Activated T-cell treated with anti-CD3 and anti-CD28 coated beads, Interleukin-2, amount 50 U/mL, for 4 hours (primary cell): ENCODE measurements around the gene SNRNP40. TPM values are rescaled to one million over a fixed set of nuclear protein-coding genes. Genes with fewer than 3 reads are reported as not detected.
A peak's percentile ranks its signal among the peaks of the same experiment; 100 is the strongest.

Experiments
- ATAC-seq, 2 donors: fragments of 200-7000 bp; cut with Tn5 transposase; one replicate each; pipeline ENCODE4 v1.10.0; 2021
- DNase-seq: peaks from one replicate; pipeline ENCODE4 v3.0.0-alpha.2; 2020
- H3K27me3 Mint-ChIP-seq: one replicate; pipeline ENCODE4 v1.8.0; 2021; ENCODE audit warnings: low read depth, mixed read lengths
- H3K36me3 Mint-ChIP-seq: one replicate; pipeline ENCODE4 v1.8.0; 2022; ENCODE audit warnings: mixed read lengths; ENCODE audit not compliant: insufficient read depth
- H3K4me1 Mint-ChIP-seq: one replicate; pipeline ENCODE4 v1.8.0; 2021; ENCODE audit warnings: low read depth, mixed read lengths
- H3K4me3 Mint-ChIP-seq: one replicate; pipeline ENCODE4 v1.8.0; 2021; ENCODE audit warnings: mild to moderate bottlenecking, moderate library complexity, mixed read lengths
- H3K9me3 Mint-ChIP-seq: one replicate; pipeline ENCODE4 v1.8.0; 2021; ENCODE audit warnings: mixed read lengths
- total RNA-seq, 3 donors: library from RNA; stranded (reverse); gene quantifications; one replicate each; pipeline ENCODE4 v1.2.1, GENCODE V29; 2021

SNRNP40 gene
- total RNA-seq, 3 donors from 2014 or later = 133 to 150 (median 137) TPM

GRCh38 chr1:31261916-31262315 lies 34.7 kb downstream of the SNRNP40 start:
- Mint-ChIP-seq H3K9me3 (no peaks in the 10 kb centered on the region), H3K4me1 (no peaks in the 10 kb centered on the region), H3K27me3 (no peaks in the 10 kb centered on the region), H3K36me3 (peaks cover 43% of the 10 kb centered on the region), H3K4me3 (no peak overlapping the region)
- DNase-seq (no peak), ATAC-seq (no peak)

- Mint-ChIP-seq H3K4me3 (no peak overlapping the region), H3K9me3 (no peaks in the 10 kb centered on the region), H3K36me3 (peaks cover 30% of the 10 kb centered on the region), H3K27me3 (no peaks in the 10 kb centered on the region), H3K4me1 (no peaks in the 10 kb centered on the region)
- no peak for ATAC-seq
- no peak for DNase-seq
Measured at GRCh38 chr1:31259746-31260145, 36.8 kb downstream of the SNRNP40 start.

- Mint-ChIP-seq H3K4me3 (no peak overlapping the region), H3K27me3 (no peaks in the 10 kb centered on the region), H3K36me3 (peaks cover 24% of the 10 kb centered on the region), H3K4me1 (no peaks in the 10 kb centered on the region), H3K9me3 (no peaks in the 10 kb centered on the region)
- ATAC-seq (no peak), DNase-seq (no peak)
Measured at GRCh38 chr1:31258581-31258980, 38.0 kb downstream of the SNRNP40 start.

- Mint-ChIP-seq H3K27me3 (no peaks in the 10 kb centered on the region), H3K9me3 (no peaks in the 10 kb centered on the region), H3K36me3 (peaks cover 24% of the 10 kb centered on the region), H3K4me1 (no peaks in the 10 kb centered on the region), H3K4me3 (no peak overlapping the region)
- no peak for DNase-seq
- no peak for ATAC-seq
Measured at GRCh38 chr1:31257213-31257612, 39.4 kb downstream of the SNRNP40 start.

GRCh38 chr1:31249854-31250253 lies 46.7 kb downstream of the SNRNP40 start:
- H3K27me3 Mint-ChIP-seq = no peaks in the 10 kb centered on the region
- ATAC-seq = no peak
- no peaks in the 10 kb centered on the region for H3K4me1 Mint-ChIP-seq
- DNase-seq = no peak
- no peaks in the 10 kb centered on the region for H3K9me3 Mint-ChIP-seq
- no peaks in the 10 kb centered on the region for H3K36me3 Mint-ChIP-seq
- no peak overlapping the region for H3K4me3 Mint-ChIP-seq

GRCh38 chr1:31248276-31248675 lies 48.3 kb downstream of the SNRNP40 start:
- ATAC-seq = no peak
- Mint-ChIP-seq H3K36me3 (no peaks in the 10 kb centered on the region), H3K4me1 (no peaks in the 10 kb centered on the region), H3K9me3 (no peaks in the 10 kb centered on the region), H3K27me3 (no peaks in the 10 kb centered on the region), H3K4me3 (no peak overlapping the region)
- DNase-seq = no peak

- H3K36me3 Mint-ChIP-seq = peaks cover 1% of the 10 kb centered on the region
- no peaks in the 10 kb centered on the region for H3K9me3 Mint-ChIP-seq
- peaks cover 10% of the 10 kb centered on the region for H3K27me3 Mint-ChIP-seq
- DNase-seq (no peak), ATAC-seq (no peak)
- H3K4me3 Mint-ChIP-seq = no peak overlapping the region
- H3K4me1 Mint-ChIP-seq = peaks cover 13% of the 10 kb centered on the region
Measured at GRCh38 chr1:31244326-31244725, 52.3 kb downstream of the SNRNP40 start.

GRCh38 chr1:31243501-31244286 lies 52.9 kb downstream of the SNRNP40 start:
- Mint-ChIP-seq H3K4me1 (peaks cover 17% of the 10 kb centered on the region), H3K9me3 (no peaks in the 10 kb centered on the region), H3K27me3 (peaks cover 15% of the 10 kb centered on the region), H3K36me3 (peaks cover 1% of the 10 kb centered on the region), H3K4me3 (no peak overlapping the region)
- ATAC-seq (no peak), DNase-seq (no peak)

- no peak overlapping the region for H3K4me3 Mint-ChIP-seq
- H3K36me3 Mint-ChIP-seq = peaks cover 1% of the 10 kb centered on the region
- peaks cover 19% of the 10 kb centered on the region for H3K4me1 Mint-ChIP-seq
- ATAC-seq (no peak), DNase-seq (no peak)
- H3K27me3 Mint-ChIP-seq = peaks cover 35% of the 10 kb centered on the region
- H3K9me3 Mint-ChIP-seq = no peaks in the 10 kb centered on the region
Measured at GRCh38 chr1:31241321-31241720, 55.3 kb downstream of the SNRNP40 start.

- DNase-seq (no peak), ATAC-seq (peak; percentile 28 to 41)
- Mint-ChIP-seq H3K27me3 (peaks cover 48% of the 10 kb centered on the region), H3K9me3 (no peaks in the 10 kb centered on the region), H3K4me1 (peaks cover 19% of the 10 kb centered on the region), H3K4me3 (peak within 1 kb of the TSS; percentile 45), H3K36me3 (peaks cover 1% of the 10 kb centered on the region)
Measured at GRCh38 chr1:31239653-31240241, 56.8 kb downstream of the SNRNP40 start, which contains the start of gene NKAIN1. NKAIN1 (minus strand) TSS chr1:31239887; CDS start chr1:31239547, 340 bp downstream.

- ATAC-seq = peak; percentile 54 to 65
- H3K36me3 Mint-ChIP-seq = peaks cover 1% of the 10 kb centered on the region
- H3K4me3 Mint-ChIP-seq = peak overlapping the region; percentile 36
- no peaks in the 10 kb centered on the region for H3K9me3 Mint-ChIP-seq
- DNase-seq = no peak
- peaks cover 52% of the 10 kb centered on the region for H3K27me3 Mint-ChIP-seq
- H3K4me1 Mint-ChIP-seq = peaks cover 19% of the 10 kb centered on the region
Measured at GRCh38 chr1:31238986-31239613, 57.5 kb downstream of the SNRNP40 start.

GRCh38 chr1:31238612-31238985 lies 58.0 kb downstream of the SNRNP40 start:
- peaks cover 19% of the 10 kb centered on the region for H3K4me1 Mint-ChIP-seq

GRCh38 chr1:31234870-31235269 lies 61.7 kb downstream of the SNRNP40 start:
- ATAC-seq = no peak
- H3K4me1 Mint-ChIP-seq = peaks cover 6% of the 10 kb centered on the region
- no peaks in the 10 kb centered on the region for H3K36me3 Mint-ChIP-seq
- H3K27me3 Mint-ChIP-seq = peaks cover 52% of the 10 kb centered on the region
- H3K9me3 Mint-ChIP-seq = no peaks in the 10 kb centered on the region
- DNase-seq = no peak
- H3K4me3 Mint-ChIP-seq = no peak overlapping the region

More at GRCh38 chr1:31238612-31238985, 58.0 kb downstream of the SNRNP40 start:
- H3K36me3 Mint-ChIP-seq = peaks cover 1% of the 10 kb centered on the region
- H3K9me3 Mint-ChIP-seq = no peaks in the 10 kb centered on the region
- H3K4me3 Mint-ChIP-seq = peak overlapping the region; percentile 36
- DNase-seq (no peak), ATAC-seq (no peak)
- peaks cover 55% of the 10 kb centered on the region for H3K27me3 Mint-ChIP-seq

GRCh38 chr1:31234123-31234708 lies 62.4 kb downstream of the SNRNP40 start:
- Mint-ChIP-seq H3K4me1 (peaks cover 6% of the 10 kb centered on the region), H3K9me3 (no peaks in the 10 kb centered on the region), H3K27me3 (peaks cover 52% of the 10 kb centered on the region), H3K36me3 (no peaks in the 10 kb centered on the region), H3K4me3 (no peak overlapping the region)
- ATAC-seq (no peak), DNase-seq (no peak)
